HT1080 (cell line): Measurements from ENCODE around the gene SLC35B4. TPM values are rescaled to one million over a fixed set of nuclear protein-coding genes. Genes with fewer than 3 reads are reported as not detected.

Source experiments
- DNase-seq: peaks from one replicate; pipeline ENCODE4 v3.0.0-alpha.2; 2015; ENCODE audit warnings: low read depth
- total RNA-seq: library from RNA; depleted of rRNA; stranded (reverse); fragments of >200 nt; shearing (Covaris generic); gene quantifications from 2 replicates; pipeline ENCODE4 v1.2.3, GENCODE V29; 2014

The SLC35B4 gene
- total RNA-seq, 1 experiment from 2014 or later: 44.3 TPM

- no peak for DNase-seq
Measured at GRCh38 chr7:134293002-134293740, 23.6 kb downstream of the SLC35B4 start.

GRCh38 chr7:134290286-134290685 lies 26.4 kb downstream of the SLC35B4 start:
- DNase-seq: peak; percentile 11

- no peak for DNase-seq
Measured at GRCh38 chr7:134289841-134290240, 26.9 kb downstream of the SLC35B4 start.

- no peak for DNase-seq
Measured at GRCh38 chr7:134289423-134289822, 27.3 kb downstream of the SLC35B4 start.

GRCh38 chr7:134287916-134288659 lies 28.6 kb downstream of the SLC35B4 start:
- no peak for DNase-seq

GRCh38 chr7:134284952-134285351 lies 31.8 kb downstream of the SLC35B4 start:
- DNase-seq: no peak

DNA sequence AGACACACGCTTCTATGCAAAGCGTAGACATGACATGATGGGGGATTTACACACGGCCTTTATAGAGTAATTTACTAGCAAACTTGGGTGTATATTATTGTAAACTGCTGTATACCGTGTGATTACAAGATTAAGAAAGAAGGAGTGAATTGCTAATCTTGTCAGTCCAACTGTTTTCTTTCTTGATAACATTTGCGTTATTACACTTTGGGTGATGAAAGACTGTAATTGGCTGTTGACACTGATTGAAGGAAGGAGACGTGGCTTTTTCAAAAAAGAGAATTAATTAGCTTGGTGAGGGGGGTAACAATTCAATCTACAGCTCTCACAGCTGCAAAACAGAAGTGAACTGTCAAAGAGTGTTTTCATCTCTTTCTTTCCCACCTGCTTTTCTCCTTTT lies 32.7 kb downstream of the SLC35B4 start:
- DNase-seq: no peak

DNA sequence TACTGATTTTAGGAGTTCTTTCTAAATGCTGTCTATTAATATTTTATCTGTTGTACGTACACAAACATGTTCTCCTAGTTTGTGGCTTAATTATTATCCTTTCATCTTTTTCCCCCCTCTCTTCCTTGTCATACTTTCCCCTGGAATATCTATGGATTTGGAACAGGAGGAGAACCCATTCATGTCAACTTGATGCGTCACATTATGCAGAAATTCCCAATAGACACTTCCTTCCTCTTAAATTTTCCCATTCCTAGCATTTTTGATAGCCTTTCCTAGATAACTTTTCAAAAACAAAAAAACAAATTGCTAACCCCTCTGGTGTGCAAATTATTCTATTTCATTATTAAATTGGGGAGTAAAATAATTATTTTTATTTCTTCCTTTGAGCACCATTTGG lies 36.2 kb downstream of the SLC35B4 start:
- no peak for DNase-seq

GRCh38 chr7:134279898-134280297 lies 36.8 kb downstream of the SLC35B4 start:
- DNase-seq: no peak

DNA sequence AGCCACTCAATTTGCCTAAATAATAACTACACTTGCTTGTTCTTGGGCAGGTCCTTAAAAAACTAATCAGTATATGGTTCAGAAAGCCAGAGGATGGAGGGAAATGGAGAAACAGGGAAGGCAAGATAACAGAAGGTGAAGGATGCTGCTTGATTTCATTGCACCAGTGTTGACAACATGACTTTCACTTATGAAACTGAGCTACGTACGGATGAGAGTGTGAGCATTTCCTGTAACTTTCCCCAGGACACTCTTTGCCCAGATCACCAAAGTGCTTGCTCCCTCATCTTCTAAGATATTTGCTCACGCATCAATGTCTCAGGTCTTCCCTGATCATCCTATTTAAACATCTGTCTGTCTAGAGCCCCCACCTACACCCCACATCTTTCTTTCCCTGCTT lies 37.4 kb downstream of the SLC35B4 start:
- DNase-seq: no peak

DNA sequence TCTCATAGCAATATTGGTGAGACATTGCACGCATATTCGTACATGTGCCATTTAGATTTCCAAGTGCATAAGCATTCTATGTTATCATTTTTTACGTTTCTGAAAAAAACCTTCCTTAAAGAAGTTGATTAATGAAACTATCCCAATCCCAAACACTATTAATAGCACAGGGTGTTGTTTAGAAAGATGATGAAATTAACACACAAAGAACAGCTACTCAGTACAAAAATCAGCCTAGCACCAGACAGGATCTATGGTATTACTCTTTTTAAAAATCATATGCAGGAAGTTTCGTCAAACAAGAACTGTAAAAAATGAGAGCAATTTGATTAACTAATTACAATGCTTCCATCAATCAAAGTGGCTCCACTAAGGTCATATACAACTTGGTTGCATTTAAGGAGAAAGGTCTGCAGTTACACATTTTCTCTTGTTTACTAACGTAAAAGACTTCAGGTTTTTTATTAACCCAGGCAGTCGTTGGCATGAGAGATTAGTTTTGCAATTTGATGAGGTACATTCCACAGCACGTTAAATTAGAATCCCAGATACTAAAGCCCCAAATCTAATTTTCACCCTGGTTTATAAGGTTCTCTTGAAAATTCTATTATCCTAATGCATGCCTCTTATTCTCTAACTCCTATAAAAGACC lies 38.1 kb downstream of the SLC35B4 start:
- DNase-seq: no peak

DNA sequence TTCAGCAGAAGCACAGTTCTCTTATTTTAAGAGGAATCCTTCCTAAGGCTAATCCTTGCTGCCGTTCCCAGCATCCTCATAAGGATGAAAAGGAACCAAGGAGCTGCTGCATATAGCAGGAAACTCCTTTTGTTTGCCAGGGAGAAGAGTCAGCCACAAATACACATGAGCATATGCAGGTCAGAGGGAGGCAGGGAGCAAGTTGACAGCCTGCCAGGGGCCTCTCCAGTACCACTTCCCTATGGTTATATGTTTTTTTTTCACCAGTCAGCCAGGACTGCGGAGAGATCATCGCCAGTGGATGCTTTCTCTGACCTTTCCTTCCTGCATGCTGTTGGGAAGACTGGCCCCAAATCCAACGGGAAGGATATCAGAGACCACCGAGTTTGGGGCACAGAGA lies 39.8 kb downstream of the SLC35B4 start:
- DNase-seq: peak; percentile 32

- DNase-seq: no peak
Measured at GRCh38 chr7:134262322-134262721, 54.4 kb downstream of the SLC35B4 start.

DNA sequence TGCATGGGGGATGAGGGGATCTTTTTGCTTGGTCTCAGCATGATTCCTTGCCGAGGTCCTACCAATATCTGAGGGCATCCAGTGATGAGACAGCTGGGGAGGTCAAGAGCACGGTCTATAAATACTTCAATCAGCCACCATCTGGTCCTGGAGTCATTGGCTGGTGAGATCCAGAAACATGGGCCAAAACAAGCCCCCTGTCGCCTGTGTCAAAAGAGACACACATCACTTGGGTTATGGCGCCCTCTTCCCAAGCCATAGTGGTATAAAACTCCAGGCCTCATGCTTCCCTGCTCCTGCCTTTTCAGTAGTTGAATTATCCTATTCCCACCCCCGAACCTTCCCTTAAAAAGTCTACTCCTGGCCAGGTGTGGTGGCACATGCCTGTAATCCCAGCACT lies 60.9 kb downstream of the SLC35B4 start:
- no peak for DNase-seq

DNA sequence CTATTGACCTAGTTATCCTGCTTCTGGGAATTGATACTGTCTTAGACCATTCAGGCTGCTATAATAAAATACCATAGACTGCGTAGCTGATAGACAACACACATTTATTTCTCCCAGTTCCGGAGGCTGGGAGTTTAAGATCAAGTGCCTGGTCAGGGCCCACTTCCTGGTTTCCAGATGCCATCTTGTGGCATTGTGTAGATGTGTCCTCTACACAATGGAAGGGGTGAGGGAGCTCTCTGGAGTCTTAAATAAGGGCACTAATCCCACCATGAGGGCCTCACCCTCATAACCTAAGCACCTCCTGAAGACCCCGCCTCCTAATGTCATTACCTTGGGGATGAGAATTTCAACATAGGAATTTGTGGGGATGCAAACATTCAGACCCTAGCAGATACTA lies 62.4 kb downstream of the SLC35B4 start:
- DNase-seq: peak; percentile 19

GRCh38 chr7:134248196-134248595 lies 68.5 kb downstream of the SLC35B4 start:
- DNase-seq: no peak

DNA sequence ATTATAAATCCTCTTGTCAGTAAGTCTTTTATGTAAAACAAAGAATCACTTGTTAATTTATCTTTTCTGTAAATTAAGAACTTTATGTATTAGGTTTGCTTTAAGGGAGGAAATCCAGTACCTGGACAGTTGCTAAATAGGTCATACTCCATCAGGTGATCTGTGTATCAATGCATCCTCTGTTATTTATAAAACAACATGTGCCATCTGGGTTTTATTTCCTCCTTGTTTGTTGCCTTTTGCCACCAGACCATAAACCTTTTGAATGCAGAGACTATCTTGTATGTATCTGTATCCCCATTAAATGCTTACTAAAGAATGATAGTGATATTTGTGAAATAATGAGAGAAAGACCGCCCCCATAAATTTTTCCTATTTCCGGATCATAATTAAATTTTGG lies 70.0 kb downstream of the SLC35B4 start:
- no peak for DNase-seq

DNA sequence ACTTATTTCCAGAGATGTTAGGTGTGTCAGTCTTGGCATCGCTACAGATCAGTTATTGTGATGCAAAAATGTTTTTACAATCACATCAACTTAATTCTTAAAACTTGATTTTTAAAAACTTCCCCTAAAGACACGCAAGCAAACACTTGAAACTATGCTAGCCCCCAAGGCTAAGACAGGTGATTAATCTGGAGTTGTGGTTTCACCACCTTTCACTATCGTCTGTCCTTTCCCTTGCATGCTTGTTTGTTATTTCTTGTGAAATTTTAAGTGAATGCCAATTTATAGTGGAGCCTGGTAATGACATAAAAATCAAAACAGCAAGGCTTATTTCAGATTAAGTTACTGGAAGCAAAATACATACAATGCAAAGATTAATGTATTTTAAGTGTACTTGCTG lies 70.4 kb downstream of the SLC35B4 start:
- DNase-seq: no peak

DNA sequence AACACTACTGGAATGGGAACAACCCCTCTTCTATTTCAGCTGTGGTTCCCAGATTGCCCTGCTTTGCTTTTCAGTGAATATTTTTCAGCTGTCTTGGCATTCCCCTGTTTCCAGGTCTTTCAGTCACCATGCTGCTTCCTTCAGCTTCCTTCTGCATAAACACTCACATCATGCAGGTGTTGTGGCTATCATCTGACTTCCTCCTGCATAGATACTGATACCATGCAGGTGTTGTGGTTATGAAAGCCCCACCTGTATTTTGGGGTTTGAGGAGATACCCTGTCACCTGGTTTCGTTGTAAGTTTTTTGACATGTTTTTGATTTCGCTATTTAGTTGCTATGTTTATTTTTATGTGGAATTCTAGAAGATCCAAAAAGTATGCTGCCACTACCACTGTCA lies 71.5 kb downstream of the SLC35B4 start:
- no peak for DNase-seq
